ENCODE data around the gene NKPD1. TPM values are rescaled to one million over a fixed set of nuclear protein-coding genes. Genes with fewer than 3 reads are reported as not detected.
A peak's percentile ranks its signal among the peaks of the same experiment; 100 is the strongest.

Gene NKPD1
- total RNA-seq, 1 experiment from 2014 or later: 0.64 TPM

DNA sequence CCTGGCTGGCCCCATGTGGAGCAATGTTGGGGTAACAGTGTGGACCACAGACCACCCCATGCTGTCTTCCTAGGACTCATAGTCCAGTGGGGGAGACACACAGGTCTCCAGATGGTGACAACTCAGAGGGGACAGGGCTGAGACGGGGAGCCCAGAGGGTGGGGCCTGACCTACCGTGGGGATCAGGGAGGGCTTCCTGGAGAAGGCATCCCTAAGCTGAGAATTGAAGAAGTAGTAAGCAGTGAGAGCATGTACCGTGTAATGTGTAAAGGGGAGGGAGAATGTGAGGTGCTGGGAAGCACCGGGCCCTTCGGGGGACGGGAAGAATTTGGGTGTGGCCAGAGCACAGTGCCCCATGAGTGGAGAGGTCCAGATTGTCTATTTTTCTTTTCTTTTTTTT lies 36.8 kb downstream of the NKPD1 start:
- intact Hi-C loops (cut with micrococcal nuclease; ENCODE audit: unreplicated experiment): no loop called here
- H3K27me3 Mint-ChIP-seq (ENCODE audit: unreplicated experiment): no peaks in the 10 kb centered on the region
- H3K4me3 Mint-ChIP-seq (ENCODE audit: low read depth, unreplicated experiment): no peak overlapping the region
- H3K9me3 Mint-ChIP-seq (ENCODE audit: low read depth, unreplicated experiment): no peaks in the 10 kb centered on the region
- H3K27ac Mint-ChIP-seq (ENCODE audit: unreplicated experiment): no peak overlapping the region
- peaks cover 56% of the 10 kb centered on the region for H3K4me1 Mint-ChIP-seq (ENCODE audit: low read depth, unreplicated experiment)
- no TSS peak for BruUV-seq (replicated peaks)
- CTCF ChIA-PET: interaction anchor here (0.6 kb wide), 1 partner anchor 25 kb away, joined by 3 read pairs; no protein-coding TSS in a partner anchor
- TF ChIP-seq, protein P1, sequence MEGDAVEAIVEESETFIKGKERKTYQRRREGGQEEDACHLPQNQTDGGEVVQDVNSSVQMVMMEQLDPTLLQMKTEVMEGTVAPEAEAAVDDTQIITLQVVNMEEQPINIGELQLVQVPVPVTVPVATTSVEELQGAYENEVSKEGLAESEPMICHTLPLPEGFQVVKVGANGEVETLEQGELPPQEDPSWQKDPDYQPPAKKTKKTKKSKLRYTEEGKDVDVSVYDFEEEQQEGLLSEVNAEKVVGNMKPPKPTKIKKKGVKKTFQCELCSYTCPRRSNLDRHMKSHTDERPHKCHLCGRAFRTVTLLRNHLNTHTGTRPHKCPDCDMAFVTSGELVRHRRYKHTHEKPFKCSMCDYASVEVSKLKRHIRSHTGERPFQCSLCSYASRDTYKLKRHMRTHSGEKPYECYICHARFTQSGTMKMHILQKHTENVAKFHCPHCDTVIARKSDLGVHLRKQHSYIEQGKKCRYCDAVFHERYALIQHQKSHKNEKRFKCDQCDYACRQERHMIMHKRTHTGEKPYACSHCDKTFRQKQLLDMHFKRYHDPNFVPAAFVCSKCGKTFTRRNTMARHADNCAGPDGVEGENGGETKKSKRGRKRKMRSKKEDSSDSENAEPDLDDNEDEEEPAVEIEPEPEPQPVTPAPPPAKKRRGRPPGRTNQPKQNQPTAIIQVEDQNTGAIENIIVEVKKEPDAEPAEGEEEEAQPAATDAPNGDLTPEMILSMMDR (IDR thresholded peaks at IDR 0.05; ENCODE audit: unreplicated experiment): no peak
- DNase-seq: no peak
- peaks cover 31% of the 10 kb centered on the region for H3K36me3 Mint-ChIP-seq (ENCODE audit: insufficient read depth, unreplicated experiment)

DNA sequence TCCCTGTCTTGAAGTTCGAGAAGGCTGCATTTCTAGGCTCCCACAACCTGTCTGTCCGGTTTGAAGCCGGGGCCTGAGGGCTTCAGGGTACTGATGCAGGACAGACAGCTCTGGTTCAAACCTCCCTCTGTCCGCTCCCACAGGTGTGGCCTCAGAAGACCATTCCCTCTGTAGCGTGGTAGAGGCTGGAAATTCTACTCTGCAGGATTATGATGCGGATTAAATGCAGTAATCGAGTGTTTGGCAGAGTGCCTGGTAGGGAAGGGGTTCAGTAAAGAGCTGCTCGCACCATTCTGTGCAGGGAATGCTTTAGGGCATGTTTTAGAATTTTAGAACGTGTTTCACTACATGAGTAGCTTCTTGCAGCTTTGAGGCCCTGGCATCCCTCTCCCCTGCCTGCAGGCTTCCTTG lies 37.3 kb downstream of the NKPD1 start:
- DNase-seq: peak; percentile 77
- Mint-ChIP-seq H3K4me3 (ENCODE audit: low read depth, unreplicated experiment) (no peak overlapping the region), H3K4me1 (ENCODE audit: low read depth, unreplicated experiment) (peaks cover 62% of the 10 kb centered on the region), H3K27me3 (ENCODE audit: unreplicated experiment) (no peaks in the 10 kb centered on the region), H3K9me3 (ENCODE audit: low read depth, unreplicated experiment) (no peaks in the 10 kb centered on the region), H3K27ac (ENCODE audit: unreplicated experiment) (no peak overlapping the region), H3K36me3 (ENCODE audit: insufficient read depth, unreplicated experiment) (peaks cover 36% of the 10 kb centered on the region)
- TF ChIP-seq, protein P1 (IDR thresholded peaks at IDR 0.05; ENCODE audit: unreplicated experiment): no peak
- intact Hi-C loops (cut with micrococcal nuclease; ENCODE audit: unreplicated experiment): no loop called here
- no TSS peak for BruUV-seq (replicated peaks)
- CTCF ChIA-PET: interaction anchor here (0.6 kb wide), 1 partner anchor 26 kb away, joined by 3 read pairs; no protein-coding TSS in a partner anchor

DNA sequence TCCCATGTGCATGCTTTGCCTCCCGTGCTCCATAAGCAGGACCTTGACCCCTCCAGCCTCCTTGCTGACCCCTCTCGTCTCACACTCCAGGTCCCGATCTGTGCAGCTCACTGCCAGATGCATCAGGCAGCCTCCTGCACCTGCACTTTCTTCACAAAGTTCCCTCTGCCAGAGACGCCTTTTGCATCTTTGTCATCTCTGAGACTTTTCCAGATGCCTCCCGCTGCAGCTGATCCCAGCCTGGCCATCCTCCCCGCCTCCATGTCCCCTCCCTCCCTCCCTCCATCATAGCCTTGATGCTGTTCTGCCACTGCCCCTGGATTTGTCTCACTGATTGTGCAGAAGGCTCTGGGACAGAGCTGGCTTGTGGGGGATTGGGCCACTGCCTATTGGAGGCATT lies 38.0 kb downstream of the NKPD1 start:
- no peak overlapping the region for H3K27ac Mint-ChIP-seq (ENCODE audit: unreplicated experiment)
- H3K27me3 Mint-ChIP-seq (ENCODE audit: unreplicated experiment): no peaks in the 10 kb centered on the region
- H3K4me1 Mint-ChIP-seq (ENCODE audit: low read depth, unreplicated experiment): peaks cover 68% of the 10 kb centered on the region
- intact Hi-C loops (cut with micrococcal nuclease; ENCODE audit: unreplicated experiment): no loop called here
- H3K36me3 Mint-ChIP-seq (ENCODE audit: insufficient read depth, unreplicated experiment): peaks cover 36% of the 10 kb centered on the region
- CTCF ChIA-PET: interaction anchor here (0.7 kb wide), 1 partner anchor 28 kb away, joined by 3 read pairs; no protein-coding TSS in a partner anchor
- TF ChIP-seq, protein P1 (IDR thresholded peaks at IDR 0.05; ENCODE audit: unreplicated experiment): no peak
- no TSS peak for BruUV-seq (replicated peaks)
- H3K9me3 Mint-ChIP-seq (ENCODE audit: low read depth, unreplicated experiment): no peaks in the 10 kb centered on the region
- no peak for DNase-seq
- H3K4me3 Mint-ChIP-seq (ENCODE audit: low read depth, unreplicated experiment): no peak overlapping the region

DNA sequence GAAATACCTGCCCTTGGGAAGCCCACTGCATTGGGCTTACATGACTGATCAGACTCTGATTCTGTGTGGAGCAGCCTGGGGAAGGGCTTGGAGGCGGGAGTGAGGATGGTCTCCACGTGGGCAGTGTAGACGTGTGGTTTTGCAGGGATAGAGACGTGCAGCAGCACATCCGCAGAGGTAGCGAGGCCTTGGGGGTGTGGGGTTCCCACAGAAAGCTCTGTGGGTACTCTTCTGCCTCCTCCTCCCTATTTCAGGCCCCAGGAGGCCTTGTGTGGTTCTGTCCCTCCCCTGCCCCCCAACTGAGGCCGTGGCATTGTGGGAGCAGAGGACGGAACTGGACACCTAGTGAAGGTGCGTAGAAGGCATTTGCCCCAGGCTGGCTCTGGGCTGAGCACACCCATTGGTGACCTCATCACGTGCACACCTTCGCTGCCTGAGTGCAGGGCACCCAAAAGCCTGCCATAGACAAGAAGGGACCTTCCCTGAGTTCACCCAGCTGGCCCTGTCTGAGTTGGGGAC lies 38.9 kb downstream of the NKPD1 start:
- H3K9me3 Mint-ChIP-seq (ENCODE audit: low read depth, unreplicated experiment): no peaks in the 10 kb centered on the region
- peaks cover 29% of the 10 kb centered on the region for H3K36me3 Mint-ChIP-seq (ENCODE audit: insufficient read depth, unreplicated experiment)
- CTCF ChIA-PET: no interaction called here
- no peaks in the 10 kb centered on the region for H3K27me3 Mint-ChIP-seq (ENCODE audit: unreplicated experiment)
- TF ChIP-seq, protein P1 (IDR thresholded peaks at IDR 0.05; ENCODE audit: unreplicated experiment): no peak
- intact Hi-C loops (cut with micrococcal nuclease; ENCODE audit: unreplicated experiment): no loop called here
- no peak overlapping the region for H3K27ac Mint-ChIP-seq (ENCODE audit: unreplicated experiment)
- H3K4me1 Mint-ChIP-seq (ENCODE audit: low read depth, unreplicated experiment): peaks cover 67% of the 10 kb centered on the region
- no peak for DNase-seq
- no TSS peak for BruUV-seq (replicated peaks)
- H3K4me3 Mint-ChIP-seq (ENCODE audit: low read depth, unreplicated experiment): no peak overlapping the region

All from Calu3 (cell line).